Epidermal melanocyte (primary cell): ENCODE data around the gene PRKG1.
"Not testable (repeated sequence)": the region's sequence is repeated elsewhere in the genome, so short reads cannot be mapped to it uniquely, and the experiment has no call there.

Experiments
- DNase-seq: peaks from one replicate; pipeline ENCODE4 v3.0.0; 2011; ENCODE audit warnings: low spot score; ENCODE audit not compliant: insufficient read length

PRKG1 gene

GRCh38 chr10:51170518-51171245 lies 96.4 kb downstream of the PRKG1 start:
- DNase-seq = no peak

DNA sequence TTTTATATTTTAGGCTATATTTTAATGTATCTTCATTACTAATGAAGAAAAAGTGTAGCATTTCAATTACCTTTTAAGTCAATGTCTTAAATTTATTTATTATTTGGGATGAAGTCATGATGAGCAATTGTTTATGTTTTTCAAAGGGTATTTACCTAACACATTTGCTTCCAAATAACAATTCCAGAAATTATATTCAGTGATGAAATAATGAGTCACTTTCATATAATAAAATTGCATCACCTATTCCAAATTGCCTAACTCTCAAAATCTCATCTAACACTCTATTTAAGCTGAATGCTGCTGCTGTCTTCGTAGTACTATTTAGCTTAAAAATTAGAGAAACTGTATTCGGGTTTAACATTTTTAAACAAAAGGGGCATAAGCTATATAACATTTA lies 97.7 kb downstream of the PRKG1 start:
- DNase-seq = no peak

DNA sequence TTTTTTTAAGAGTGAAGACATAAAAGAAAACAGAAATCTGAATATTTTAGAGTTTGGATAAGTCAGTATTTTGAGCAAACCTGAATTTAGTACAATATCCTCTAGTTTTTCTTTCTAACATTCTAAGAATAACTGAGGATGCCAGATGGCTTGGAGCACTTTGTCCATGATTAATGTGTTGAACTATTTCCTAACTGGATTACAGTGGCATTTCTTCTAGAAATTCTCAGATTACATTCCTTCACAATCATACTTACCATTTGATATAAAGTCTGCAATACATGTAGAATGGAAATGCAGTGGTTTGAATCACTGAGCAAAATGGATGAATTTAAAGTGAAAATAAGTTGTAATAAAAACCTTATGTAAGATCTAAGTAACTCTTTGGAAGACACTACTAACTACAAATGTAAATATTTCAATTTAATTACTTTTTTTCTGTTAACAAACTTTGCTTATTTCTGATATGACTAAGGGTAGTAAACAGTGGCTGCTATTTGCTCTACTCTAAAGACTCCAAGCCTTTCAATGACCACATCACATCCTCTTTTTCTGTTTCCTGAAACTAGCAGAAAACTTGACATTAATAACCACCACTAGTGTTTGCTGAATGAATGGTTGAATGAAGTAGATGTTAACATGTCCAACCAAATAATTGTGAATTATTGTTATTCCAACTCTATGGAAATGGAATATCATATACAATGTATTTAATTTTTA lies 102.8 kb downstream of the PRKG1 start:
- DNase-seq = no peak

GRCh38 chr10:51178634-51179033 lies 104.3 kb downstream of the PRKG1 start:
- DNase-seq = no peak

DNA sequence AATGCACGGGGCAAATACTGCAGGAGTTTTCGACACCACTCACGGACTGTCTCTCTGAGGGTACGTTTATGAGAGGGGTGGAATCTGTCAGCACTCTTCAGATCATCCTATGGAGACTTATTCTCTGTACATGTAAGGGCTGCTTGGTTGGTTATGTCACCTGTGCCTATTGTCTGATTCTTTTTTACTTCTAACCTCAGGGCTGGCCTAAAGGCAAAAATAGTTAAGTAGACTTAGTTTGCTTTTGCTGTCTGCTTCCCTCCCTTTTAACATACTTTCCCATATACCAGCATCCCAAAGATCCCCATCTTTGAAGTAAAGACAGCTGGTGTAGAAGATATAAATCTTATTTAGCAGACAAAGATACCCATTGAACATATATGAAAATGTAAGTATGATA lies 105.9 kb downstream of the PRKG1 start:
- DNase-seq = no peak

DNA sequence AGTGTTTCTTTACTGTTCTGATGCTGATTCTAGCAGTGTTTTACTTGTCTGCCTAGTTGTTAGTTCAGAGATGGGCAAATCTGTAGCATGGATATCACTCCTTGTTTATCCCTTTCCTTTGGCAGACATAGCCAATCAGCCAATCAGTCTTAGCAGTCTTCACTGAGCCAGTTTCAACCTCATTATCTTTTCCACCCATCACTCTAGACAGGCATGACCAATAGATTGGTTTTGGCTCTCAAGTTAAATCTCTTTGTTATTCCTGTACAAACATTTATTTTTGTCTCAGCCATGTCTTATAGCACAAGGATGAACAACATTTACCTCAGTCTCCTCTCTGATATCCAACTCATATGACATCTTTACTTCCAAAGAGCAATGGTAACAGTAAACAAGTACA lies 109.5 kb downstream of the PRKG1 start:
- no peak for DNase-seq

GRCh38 chr10:51186361-51186760 lies 112.1 kb downstream of the PRKG1 start:
- no peak for DNase-seq

DNA sequence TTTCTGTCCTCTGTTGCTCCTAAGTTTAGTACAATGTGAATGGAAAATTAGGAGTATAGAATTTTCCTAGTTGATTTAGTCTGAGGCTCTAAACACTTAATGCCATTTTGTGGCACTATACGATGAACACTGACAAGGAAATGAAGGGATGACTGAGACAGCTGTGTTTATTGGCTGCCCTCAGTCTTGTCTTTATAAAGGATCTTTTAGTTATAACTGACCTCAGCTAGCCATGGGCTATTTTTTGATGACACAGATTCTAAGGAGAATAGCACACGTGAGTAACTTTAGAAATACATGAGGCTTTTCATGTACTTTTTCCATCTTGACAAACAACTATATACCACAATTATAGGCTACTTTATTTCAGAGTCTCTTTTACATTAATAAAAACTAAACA lies 113.7 kb downstream of the PRKG1 start:
- peak; percentile 37 for DNase-seq

DNA sequence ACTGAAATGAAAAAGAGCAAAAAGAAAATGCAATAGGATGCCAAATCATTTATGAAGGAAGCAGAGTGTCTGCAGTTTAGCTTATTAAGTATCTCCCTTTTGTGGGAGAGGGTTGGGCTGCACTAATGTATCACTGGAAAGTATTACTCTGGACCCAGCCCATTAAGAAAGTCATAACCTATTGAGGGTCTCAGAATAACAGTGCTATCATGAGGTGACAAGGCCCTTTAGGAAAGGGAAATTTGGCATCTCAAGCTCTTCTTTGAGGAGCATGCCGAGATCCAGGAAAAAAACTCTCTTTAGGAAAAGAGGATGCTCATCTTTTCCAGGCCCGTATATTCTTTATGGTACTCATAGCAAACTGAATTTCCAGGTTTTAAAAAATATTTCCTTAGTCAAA lies 114.6 kb downstream of the PRKG1 start:
- DNase-seq = no peak

GRCh38 chr10:51196508-51197175 lies 122.4 kb downstream of the PRKG1 start:
- no peak for DNase-seq

GRCh38 chr10:51198170-51198569 lies 123.9 kb downstream of the PRKG1 start:
- no peak for DNase-seq

- DNase-seq = no peak
Measured at GRCh38 chr10:51201947-51202346, 127.7 kb downstream of the PRKG1 start.

DNA sequence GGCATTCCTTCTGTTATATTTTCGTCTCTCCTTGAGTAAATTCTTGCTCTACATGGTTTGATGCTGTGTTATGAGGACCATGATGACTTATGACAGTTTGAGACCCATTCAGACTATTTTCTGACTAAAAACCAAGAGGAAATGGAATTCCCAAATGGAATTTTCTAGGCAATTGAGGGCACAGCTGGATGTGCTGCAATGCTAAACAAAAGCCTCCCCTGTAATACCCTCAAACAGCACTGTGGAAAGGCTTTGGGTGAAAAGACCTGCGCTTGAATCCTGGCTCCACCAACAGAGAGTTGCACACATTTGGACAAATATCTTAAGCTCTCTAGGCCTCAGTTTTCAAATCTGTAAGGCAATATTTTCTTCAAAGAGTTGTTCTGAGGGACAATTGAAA lies 129.1 kb downstream of the PRKG1 start:
- no peak for DNase-seq

DNA sequence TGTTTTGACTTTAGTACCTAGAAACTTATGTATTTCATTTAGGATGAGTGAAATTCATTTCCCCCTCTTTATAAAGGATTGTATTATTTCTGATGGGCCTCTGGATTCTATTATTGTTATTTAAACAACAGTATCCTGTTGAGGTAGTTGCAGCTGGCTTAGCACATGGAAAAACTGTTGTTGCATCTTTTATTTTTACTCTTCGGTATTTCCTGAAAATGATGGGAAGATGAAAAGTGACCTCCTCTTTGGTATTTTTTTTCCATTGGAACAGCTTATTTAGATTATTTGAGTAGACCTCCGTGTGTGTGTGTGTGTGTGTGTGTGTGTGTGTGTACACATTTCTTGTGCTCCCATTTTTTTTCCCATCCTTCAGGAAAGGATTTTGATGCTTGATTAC lies 129.8 kb downstream of the PRKG1 start:
- DNase-seq = no peak

DNA sequence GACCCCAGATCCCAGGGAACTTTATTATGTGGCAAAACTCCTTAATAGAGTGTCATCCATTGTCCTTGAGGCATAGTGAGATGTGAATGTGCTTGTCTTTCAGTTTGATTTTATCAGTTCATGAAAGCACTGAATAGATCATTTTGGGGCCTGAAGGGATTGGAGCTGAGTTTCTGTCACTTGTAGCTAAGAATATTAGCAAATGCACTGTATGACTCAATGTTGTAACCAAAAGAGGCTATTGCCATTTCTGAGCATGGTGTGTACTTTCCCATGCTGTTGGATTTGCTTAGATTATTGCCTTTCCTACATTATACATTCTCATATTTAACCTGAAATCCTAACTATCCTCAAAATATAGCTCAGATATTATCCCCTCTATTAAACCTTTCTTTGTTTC lies 130.4 kb downstream of the PRKG1 start:
- DNase-seq = no peak

- no peak for DNase-seq
Measured at GRCh38 chr10:51206500-51206899, 132.2 kb downstream of the PRKG1 start.

DNA sequence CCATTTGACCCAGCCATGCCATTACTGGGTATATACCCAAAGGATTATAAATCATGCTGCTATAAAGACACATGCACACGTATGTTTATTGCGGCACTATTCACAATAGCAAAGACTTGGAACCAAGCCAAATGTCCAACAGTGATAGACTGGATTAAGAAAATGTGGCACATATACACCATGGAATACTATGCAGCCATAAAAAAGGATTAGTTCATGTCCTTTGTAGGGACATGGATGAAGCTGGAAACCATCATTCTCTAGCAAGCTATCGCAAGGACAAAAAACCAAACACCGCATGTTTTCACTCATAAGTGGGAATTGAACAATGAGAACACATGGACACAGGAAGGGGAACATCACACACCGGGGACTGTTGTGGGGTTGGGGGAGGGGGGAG lies 138.7 kb downstream of the PRKG1 start:
- DNase-seq = not testable (repeated sequence)

GRCh38 chr10:51214207-51215196 lies 140.2 kb downstream of the PRKG1 start:
- no peak for DNase-seq

GRCh38 chr10:51215951-51216834 lies 141.9 kb downstream of the PRKG1 start:
- no peak for DNase-seq

DNA sequence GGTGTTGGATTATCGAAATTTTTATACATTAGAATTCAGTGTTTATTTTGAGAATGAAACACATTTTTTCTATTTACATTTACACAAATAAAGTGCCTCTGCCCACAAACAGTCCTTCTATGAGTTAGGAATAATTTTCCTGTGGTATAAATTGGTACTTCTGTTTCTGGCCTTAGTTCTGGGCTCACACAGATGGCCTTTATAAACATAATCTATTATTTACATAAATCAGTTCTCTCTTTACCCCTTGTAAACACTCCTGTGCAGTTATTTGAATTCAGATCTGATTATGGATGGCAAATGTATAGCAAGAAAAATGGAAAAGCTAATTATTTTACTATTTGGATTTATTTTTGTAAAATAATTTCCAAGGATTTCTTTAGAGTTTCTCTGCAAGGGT lies 143.2 kb downstream of the PRKG1 start:
- DNase-seq = no peak
